ENCODE measurements around the gene IQCH.

GRCh38 chr15:67216859-67217258, 37.7 kb upstream of the IQCH start:
- TF ChIP-seq CTCF (IDR thresholded peaks at IDR 0.05), result no peak
- no peak for TF ChIP-seq POLR2A (IDR thresholded peaks at IDR 0.05)

Data from thyroid gland (tissue), 4 donors.